Stimulated activated CD8-positive, alpha-beta memory T cell treated with anti-CD3 and anti-CD28 coated beads, Interleukin-15, amount 100 ng/mL, for 24 hours (primary cell): ENCODE data around the gene MOAP1.
"Not testable (repeated sequence)": the region's sequence is repeated elsewhere in the genome, so short reads cannot be mapped to it uniquely, and the experiment has no call there.

Experiments
- DNase-seq: peaks from one replicate; pipeline ENCODE4 v3.0.0-alpha.2; 2020; ENCODE audit warnings: low read depth

The MOAP1 gene

GRCh38 chr14:93185349-93185720, 638 bp upstream of the MOAP1 start:
- no peak for DNase-seq

GRCh38 chr14:93183596-93184317, 940 bp downstream of the MOAP1 start:
- no peak for DNase-seq

GRCh38 chr14:93175492-93175891, 9.2 kb downstream of the MOAP1 start:
- no peak for DNase-seq

DNA sequence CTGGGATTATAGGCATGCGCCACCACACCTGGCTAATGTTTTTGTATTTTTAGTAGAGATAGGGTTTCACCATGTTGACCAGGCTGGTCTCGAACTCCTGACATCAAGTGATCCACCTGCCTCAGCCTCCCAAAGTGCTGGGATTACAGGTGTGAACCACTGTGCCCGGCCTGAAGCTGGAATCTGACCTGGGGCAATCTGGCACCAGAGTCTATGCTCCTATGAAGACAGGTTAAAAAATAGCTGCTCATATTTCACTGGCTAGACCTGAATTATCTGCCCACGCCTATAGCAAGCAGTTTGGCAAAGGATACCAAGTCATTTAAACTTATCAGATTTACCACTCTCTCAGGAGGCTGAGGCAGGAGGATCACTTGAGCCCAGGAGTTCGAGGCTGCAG, 10.0 kb downstream of the MOAP1 start:
- DNase-seq = not testable (repeated sequence)

DNA sequence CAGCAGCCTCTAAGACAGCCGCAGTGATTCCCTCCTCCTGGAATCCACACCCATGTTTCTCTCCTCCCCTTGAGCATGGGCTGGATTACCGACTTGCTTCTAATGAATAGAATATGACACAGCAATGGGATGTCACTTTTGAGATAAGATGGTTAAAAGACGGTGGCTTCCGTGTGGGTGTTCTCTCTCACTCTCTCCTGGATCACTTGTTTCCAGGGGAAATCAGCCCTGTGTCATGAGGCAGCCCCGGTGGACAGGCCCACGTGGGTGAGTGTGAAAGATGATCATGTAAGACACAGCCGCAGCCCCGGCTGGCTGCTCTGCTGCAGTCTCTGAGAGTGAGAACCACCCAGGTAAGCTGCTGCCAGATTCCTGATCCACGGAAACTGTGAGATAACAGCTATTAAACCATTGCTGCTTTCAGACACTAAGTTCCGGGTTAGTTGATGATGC, 10.7 kb downstream of the MOAP1 start:
- no peak for DNase-seq

GRCh38 chr14:93171376-93171775, 13.3 kb downstream of the MOAP1 start:
- no peak for DNase-seq

DNA sequence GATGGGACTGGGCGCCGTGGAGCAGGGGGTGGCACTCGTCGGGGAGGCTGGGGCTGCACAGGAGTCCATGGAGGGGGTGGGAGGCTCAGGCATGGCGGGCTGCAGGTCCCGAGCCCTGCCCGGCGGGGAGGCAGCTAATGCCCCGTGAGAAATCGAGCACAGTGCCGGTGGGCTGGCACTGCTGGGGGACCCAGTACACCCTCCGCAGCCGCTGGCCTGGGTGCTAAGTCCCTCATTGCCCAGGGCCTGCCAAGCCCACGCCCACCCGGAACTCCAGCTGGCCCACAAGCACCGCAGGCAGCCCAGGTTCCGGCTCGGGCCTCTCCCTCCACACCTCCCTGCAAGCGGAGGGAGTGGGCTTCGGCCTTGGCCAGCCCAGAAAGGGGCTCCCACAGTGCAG, 14.6 kb downstream of the MOAP1 start:
- DNase-seq = not testable (repeated sequence)

GRCh38 chr14:93169619-93170018, 15.1 kb downstream of the MOAP1 start:
- DNase-seq = not testable (repeated sequence)

- not testable (repeated sequence) for DNase-seq
Observed at GRCh38 chr14:93168610-93169009, 16.1 kb downstream of the MOAP1 start.

DNA sequence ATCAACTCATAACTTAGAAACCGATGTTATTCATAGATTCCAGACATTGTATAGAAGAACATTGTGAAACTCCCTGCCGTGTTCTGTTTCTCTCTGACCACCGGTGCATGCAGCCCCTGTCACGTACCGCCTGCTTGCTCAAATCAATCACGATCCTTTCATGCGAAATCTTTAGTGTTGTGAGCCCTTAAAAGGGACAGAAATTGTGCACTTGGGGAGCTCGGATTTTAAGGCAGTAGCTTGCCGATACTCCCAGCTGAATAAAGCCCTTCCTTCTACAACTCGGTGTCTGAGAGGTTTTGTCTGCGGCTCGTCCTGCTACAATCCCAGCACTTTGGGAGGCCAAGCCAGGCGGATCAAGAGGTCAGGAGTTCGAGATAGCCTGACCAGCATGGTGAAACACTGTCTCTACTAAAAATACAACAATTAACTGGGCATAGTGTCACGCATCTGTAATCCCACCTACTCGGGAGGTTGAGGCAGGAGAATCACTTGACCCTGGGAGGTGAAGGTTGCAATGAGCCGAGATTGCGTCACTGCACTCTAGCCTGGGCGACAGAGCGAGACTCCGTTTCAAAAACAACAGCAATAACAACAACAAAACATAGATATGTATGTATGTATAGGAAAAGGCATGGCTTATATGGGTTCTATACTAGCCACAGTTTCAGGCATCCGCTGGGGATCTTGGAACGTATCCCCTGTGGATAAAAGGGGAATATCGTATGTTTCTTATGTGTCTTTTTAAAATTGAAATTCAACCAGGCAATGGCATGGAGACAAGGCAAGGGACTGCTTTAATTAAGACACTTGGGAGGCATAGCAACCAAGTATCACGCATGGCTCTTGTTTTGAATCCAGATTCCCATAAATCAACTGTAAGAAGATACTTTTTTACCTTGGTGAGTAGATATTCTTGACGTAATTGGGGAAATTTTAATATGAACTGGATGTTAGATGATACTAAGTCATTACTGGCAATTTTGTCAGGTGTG, 19.1 kb downstream of the MOAP1 start:
- DNase-seq = not testable (repeated sequence)

- no peak for DNase-seq
Observed at GRCh38 chr14:93163564-93163963, 21.1 kb downstream of the MOAP1 start.

- DNase-seq = no peak
Observed at GRCh38 chr14:93161411-93161940, 23.2 kb downstream of the MOAP1 start.

- DNase-seq = no peak
Observed at GRCh38 chr14:93160353-93160801, 24.3 kb downstream of the MOAP1 start.

GRCh38 chr14:93159625-93160352, 24.9 kb downstream of the MOAP1 start:
- not testable (repeated sequence) for DNase-seq

DNA sequence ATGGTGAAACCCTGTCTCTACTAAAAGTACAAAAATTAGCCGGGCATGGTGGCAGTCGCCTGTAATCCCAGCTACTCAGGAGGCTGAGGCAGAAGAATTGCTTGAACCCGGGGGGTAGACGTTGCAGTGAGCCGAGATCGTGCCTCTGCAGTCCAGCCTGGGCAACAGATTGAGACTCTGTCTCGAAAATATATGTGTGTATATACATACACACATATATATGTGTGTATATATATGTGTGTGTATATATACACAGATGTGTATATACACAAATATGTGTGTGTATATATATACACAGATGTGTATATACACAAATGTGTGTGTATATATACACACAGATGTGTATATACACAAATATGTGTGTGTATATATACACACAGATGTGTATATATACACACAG, 26.3 kb downstream of the MOAP1 start:
- not testable (repeated sequence) for DNase-seq

DNA sequence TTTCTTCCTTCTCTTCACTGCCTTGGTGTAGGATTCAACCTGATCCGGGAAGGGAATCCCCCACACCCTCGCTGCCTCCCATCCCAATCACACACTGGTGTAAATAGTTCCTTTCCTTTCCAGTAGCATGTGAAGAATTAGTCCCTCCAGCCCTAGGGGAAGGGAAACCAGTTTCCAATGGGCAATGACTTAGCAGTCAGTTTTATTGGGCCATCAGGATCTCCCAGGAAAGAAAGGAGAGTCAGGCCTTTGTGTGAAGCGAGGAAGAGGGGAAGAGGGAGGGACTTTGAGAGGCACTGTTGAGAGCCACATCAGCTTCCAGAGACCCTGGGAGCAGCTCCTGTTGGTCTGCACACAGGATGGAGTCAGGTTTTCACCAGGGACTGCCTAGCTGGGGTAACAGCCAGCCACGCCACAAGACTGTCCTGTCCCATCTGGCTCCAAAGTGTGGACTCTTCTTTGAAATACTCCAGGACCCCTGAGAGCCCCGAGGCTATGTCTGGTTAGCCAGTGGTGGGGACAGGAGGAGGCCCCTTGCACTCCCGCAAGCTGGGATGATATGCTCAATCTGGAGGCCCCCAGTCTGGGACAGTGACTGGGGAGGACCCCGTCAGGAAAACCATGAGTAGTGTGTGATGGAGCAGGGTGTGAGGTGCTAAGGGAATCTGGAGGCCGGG, 27.9 kb downstream of the MOAP1 start:
- DNase-seq = no peak

- DNase-seq = no peak
Observed at GRCh38 chr14:93155667-93156066, 29.0 kb downstream of the MOAP1 start.

DNA sequence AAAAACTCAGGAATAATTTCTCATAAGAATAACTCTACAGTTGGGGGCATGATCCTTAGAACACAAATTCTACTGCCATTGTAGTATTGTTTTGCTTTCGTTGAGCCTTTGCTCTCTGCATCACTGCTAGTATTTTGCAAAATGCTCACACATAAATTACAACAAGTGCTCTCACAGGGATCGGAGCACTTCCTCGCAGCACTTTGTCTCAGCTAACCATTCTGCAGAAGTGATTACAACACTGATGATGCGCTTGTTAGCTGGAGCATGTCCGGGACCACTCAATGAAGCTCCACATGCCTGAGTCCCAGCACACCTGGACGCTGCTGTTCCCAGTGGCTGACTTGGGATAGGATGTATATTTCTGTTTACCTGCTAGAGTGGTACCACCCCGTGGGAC, 31.6 kb downstream of the MOAP1 start:
- no peak for DNase-seq

- DNase-seq = no peak
Observed at GRCh38 chr14:93150227-93151208, 34.2 kb downstream of the MOAP1 start.

DNA sequence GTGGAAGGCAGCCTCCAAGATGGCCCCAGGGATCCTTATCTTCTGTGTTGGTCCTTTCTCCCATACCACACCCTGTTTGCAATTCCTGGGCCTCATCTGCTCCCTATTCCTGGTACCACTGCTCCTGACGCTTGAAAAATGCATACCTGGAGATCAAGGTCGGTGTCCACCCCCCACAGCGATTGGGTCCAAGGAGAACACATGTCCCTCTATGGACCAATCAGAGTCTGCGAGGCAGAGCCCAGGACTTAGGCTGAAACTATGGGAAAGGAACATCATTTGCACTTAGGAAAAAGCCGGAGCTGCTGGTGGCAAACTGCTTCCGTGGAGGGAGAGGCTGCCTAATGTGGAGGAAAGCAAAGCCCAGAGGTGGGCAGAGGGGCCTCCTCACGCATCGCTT, 35.7 kb downstream of the MOAP1 start:
- no peak for DNase-seq
